Measurements from ENCODE around the gene TMTC4.

Gene TMTC4

DNA sequence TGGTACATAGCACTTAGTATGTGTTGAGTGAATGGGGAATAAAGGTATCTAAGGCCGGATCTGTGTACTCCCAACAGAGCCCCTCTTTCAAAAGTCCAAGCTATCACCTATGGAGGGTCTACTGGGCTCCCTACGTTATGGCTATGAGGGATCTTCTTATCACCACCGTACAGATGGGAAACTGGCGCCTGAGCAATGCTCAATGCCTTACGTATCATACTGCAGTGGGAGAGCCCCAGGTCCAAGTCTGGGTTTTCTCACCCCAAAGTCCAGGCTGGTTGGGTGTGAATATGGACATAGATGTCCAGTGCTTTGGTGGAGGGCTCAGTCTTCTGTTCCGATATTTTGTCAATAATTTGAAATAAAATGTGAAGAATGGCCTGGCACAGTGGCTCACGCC, 72.9 kb downstream of the TMTC4 start:
- Histone ChIP-seq H3K4me3 (no peak overlapping the region), H3K27ac (no peak overlapping the region)
- TF ChIP-seq, protein P1, sequence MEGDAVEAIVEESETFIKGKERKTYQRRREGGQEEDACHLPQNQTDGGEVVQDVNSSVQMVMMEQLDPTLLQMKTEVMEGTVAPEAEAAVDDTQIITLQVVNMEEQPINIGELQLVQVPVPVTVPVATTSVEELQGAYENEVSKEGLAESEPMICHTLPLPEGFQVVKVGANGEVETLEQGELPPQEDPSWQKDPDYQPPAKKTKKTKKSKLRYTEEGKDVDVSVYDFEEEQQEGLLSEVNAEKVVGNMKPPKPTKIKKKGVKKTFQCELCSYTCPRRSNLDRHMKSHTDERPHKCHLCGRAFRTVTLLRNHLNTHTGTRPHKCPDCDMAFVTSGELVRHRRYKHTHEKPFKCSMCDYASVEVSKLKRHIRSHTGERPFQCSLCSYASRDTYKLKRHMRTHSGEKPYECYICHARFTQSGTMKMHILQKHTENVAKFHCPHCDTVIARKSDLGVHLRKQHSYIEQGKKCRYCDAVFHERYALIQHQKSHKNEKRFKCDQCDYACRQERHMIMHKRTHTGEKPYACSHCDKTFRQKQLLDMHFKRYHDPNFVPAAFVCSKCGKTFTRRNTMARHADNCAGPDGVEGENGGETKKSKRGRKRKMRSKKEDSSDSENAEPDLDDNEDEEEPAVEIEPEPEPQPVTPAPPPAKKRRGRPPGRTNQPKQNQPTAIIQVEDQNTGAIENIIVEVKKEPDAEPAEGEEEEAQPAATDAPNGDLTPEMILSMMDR (IDR thresholded peaks at IDR 0.05): no peak
- no peak for DNase-seq (ENCODE audit: low spot score)

DNA sequence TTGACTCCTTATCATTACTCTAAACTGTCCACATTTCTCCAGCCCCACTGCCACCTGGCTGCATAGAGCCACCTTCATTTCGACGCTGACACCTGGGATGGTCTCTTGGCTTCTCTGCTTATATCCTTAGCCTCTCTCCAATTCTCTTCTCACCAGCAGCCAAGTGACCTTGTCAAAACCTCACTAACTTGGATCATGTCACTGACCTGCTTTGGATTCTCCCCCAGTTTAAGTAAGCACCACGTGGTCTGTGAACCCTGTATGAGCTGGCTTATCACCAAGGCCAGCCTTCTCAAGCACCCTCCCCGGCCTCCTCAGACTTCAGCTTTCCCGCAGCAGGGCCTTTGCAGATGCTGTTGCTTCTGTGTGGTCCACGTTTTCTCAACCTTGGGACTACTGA, 73.7 kb downstream of the TMTC4 start:
- no peak for DNase-seq (ENCODE audit: low spot score)
- Histone ChIP-seq H3K27ac (no peak overlapping the region), H3K4me3 (no peak overlapping the region)
- TF ChIP-seq, protein P1 (IDR thresholded peaks at IDR 0.05): no peak

DNA sequence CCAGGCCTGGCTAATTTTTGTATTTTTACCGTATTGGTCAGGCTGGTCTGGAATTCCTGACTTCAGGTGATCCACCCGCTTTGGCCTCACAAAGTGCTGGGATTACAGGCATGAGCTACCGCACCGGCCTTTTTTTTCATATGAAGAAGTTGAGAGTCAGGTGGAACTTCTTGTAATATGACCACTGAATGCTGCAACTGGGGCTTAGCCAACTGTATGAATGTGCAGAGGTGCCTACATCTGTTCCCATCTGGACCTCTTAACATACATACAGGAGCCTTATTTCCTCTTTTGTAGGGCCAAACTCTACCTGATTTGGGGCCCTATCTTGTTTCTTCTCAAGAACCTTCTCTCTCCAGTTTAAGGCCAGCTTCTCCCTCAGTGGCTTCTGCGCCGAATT, 74.1 kb downstream of the TMTC4 start:
- DNase-seq (ENCODE audit: low spot score): no peak
- no peak overlapping the region for H3K27ac ChIP-seq
- TF ChIP-seq, protein P1 (IDR thresholded peaks at IDR 0.05): no peak
- no peak overlapping the region for H3K4me3 ChIP-seq

DNA sequence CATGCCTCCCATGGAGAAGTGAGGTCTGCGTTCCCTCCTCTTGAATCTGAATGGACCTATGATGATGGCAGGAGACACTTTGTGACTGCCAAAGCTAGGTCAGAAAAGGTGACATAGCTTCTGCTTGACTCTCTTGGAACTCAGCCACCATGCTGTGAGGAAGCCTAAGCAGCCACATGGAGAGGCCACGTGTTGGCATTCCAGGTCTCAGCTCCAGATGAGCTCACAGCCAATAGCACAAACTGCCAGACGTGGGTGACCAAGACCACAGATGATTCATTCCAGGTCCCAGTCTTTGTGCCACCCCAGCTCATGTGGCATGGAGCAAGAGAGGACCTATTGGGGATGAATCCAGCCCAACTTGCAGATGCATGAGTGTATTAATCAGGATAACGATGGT, 77.3 kb downstream of the TMTC4 start:
- Histone ChIP-seq H3K27ac (no peak overlapping the region), H3K4me3 (no peak overlapping the region)
- DNase-seq (ENCODE audit: low spot score): no peak
- TF ChIP-seq, protein P1 (IDR thresholded peaks at IDR 0.05): no peak

DNA sequence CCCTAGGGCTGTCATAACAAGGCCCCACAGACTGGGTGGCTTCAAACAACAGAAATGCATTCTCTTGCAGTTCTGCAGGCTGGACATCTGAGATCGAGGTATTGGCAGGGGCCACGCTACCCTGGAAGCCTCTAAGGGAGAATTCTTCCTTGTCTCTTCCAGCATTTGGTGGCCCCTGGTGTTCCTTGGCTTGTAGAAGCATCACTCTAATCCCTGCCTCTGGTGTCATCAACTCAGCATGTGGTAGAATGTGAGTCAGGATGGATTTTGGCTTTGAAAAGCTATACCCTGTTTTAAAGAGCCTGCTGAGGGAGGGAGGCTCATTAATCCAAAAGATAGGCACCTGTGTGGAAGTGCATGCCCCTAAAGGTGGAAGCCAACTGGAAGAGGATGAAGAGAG, 78.1 kb downstream of the TMTC4 start:
- TF ChIP-seq, protein P1 (IDR thresholded peaks at IDR 0.05): no peak
- no peak for DNase-seq (ENCODE audit: low spot score)
- Histone ChIP-seq H3K4me3 (no peak overlapping the region), H3K27ac (no peak overlapping the region)

DNA sequence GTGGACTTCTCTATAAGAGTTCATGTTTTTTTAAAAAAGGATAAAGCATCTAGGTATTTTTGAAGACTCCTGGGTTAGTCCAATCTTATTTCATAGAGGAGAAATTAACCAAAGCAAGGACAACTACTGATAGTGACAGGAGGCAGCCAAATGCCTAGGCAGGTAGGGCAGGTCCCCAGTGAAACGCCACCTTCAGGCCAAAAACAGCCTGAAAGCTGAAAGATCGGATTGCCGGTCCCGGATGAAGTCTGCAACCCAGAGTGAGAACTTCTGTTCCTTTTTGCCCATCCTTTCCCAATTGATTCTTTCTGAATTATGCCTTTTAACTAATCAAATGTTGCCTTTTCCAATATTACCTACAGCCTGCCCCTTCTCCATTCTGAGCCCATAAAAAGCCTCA, 79.9 kb downstream of the TMTC4 start:
- no peak for DNase-seq (ENCODE audit: low spot score)
- Histone ChIP-seq H3K27ac (no peak overlapping the region), H3K4me3 (no peak overlapping the region)
- TF ChIP-seq, protein P1 (IDR thresholded peaks at IDR 0.05): no peak

DNA sequence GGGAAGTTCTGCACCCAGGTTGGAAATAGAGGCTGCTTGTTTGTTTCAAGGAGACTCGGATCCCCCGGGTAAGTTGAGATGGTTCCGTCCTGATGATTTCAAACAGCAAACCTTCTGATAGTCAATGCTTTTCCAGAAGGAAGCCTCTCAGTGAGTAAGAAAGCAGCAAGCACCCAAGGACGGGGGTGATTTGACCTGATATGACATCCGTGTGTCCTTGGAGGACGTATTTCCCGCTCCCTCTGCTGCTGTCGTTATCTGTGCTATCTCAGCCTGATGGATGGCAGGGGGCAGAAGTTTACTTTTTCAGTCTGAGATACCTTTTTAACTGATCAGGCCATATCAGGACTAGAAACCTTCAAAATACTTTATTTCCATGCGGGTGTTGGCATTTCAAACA, 80.3 kb downstream of the TMTC4 start:
- DNase-seq (ENCODE audit: low spot score): no peak
- H3K27ac ChIP-seq: no peak overlapping the region
- no peak overlapping the region for H3K4me3 ChIP-seq
- TF ChIP-seq, protein P1 (IDR thresholded peaks at IDR 0.05): no peak
